Measurements from ENCODE around the gene PKD2. TPM values are rescaled to one million over a fixed set of nuclear protein-coding genes. Genes with fewer than 3 reads are reported as not detected.

Gene PKD2
- total RNA-seq, 2 donors from 2014 or later: 5.4 to 11.4 TPM

DNA sequence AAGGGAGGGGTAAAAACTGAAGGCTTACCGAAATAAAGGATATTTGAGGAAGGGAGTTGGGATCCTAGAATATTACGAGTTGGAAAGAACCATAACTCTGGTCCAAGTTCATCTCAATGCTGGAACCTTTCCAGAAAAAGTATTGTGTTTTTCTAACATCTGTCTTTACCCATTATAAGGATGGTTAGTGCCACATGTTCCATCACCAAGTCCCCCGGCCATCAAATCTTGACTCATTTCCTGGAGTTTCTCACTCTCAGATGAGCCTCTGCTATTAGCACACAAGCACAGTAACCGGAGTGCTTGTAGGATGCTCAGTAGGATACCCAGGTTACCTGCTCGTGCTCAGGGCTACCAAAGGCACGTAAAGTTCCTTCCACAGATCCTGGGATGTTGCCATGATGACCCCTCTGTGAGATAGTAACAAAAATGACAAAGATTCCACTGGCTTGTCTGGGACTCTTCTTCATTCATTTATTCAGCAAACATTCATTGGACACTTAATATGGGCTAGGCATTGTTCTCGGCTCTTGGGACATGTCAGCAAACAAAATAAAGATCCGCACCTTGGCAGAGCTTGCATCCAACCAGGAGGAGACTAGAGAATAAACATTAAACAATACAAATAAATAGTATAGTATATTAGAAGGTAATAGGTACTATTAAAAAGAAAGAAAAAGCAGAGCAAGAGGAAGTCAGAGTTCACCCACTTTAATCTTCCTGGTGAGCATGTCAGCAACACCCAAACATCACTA lies 36.3 kb downstream of the PKD2 start:
- intact Hi-C loops (cut with DNase I, micrococcal nuclease): no loop called here
- DNase-seq (no peak), ATAC-seq (peak; percentile 71)

DNA sequence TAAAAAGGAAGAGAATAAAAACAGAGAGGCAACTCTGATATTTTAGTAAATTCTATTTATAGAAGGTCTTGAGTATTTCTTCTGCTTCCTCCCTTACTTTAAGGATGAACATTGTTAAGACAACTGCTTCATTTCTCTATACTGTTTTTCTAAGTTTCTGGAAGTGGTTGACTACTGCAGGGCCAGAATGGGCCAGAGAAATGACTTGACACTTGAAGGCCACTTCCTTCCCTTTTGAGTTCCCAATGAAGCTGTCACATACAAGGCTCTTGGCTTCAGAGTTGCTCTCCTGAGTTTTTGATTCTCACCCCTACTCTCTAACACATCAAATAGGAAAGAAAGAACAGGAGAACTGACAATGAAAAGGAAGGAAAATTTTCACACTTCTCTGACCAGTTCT lies 37.6 kb downstream of the PKD2 start:
- ATAC-seq: no peak
- DNase-seq: no peak
- intact Hi-C loops (cut with DNase I, micrococcal nuclease): no loop called here

DNA sequence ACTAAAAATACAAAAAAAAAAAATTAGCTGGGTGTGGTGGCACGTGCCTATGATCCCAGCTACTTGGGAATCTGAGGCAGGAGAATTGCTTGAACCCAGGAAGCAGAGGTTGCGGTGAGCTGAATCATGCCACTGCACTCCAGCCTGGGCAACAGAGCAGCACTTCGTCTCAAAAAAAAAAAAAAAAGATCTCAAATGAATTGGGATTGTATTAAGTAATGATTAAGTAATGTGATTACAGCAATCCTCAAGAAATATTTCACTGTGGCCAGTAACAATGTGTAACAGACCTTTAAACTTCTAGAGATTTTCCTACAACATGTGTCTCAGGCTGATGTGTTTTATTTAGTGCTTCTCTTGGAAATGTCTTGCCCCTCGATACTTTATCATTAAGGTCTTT lies 46.8 kb downstream of the PKD2 start:
- ATAC-seq (no peak), DNase-seq (no peak)
- intact Hi-C loops (cut with DNase I, micrococcal nuclease): no loop called here

DNA sequence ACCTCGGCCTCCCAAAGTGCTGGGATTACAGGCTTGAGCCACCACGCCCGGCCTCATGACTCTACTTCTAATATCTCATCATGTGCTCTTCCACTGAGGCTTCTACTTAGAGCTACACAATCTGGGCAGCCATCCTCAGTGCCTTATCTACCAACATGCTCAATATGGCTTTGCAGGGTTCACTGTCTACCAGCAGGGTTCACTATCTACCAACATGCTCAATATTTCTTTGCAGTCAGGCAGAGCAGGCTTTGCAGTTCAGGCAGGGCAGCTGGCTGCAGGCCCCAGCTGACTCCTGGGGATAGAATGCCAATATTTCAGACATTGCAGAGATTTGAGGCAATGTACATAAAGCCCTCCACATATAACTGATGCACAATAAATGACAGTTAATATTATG lies 47.5 kb downstream of the PKD2 start:
- intact Hi-C loops (cut with DNase I, micrococcal nuclease): no loop called here

DNA sequence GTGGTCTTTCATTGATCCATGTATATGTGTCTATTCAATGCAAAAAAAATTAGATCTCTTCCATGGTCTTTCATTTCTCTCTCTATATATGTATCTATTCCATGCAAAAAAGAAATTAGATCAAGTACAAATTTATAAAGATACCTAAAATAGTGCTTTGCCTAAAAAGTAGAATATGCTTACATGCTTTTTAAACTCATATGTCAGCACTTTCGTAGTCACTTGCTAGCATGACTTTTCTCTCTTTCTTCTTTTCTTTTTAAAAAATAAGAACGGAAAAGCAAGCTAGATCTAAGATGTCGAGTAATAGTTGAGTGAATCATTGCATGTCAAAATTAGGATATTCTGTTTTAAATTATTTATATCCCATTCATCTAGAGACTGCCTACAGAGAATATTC lies 50.9 kb downstream of the PKD2 start:
- intact Hi-C loops (cut with DNase I, micrococcal nuclease): no loop called here
- DNase-seq: no peak
- no peak for ATAC-seq

More for the DNA sequence above, 47.5 kb downstream of the PKD2 start:
- DNase-seq (peak in 1 of 2 donors; percentile 30), ATAC-seq (peak; percentile 99)

DNA sequence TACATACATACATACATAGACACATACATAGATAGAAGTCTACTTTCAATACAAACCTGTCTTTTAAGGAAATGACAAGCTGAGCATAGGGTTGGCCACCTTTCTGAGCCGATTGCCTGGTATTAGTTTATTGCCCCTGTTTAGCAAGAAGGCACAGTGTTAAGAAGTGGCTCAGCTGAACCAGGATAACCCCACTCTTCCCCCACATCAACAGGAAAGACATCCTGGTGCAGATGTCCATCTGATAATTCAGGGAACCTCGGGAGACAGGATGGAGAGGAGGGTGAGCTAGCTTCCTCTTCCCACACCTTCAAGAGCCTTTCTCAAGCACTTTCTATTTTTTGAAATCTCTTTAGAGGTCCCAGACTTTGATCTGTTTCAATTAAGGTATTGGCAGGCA lies 52.3 kb downstream of the PKD2 start:
- ATAC-seq: peak; percentile 32
- intact Hi-C loops (cut with DNase I, micrococcal nuclease): no loop called here
- DNase-seq: no peak

DNA sequence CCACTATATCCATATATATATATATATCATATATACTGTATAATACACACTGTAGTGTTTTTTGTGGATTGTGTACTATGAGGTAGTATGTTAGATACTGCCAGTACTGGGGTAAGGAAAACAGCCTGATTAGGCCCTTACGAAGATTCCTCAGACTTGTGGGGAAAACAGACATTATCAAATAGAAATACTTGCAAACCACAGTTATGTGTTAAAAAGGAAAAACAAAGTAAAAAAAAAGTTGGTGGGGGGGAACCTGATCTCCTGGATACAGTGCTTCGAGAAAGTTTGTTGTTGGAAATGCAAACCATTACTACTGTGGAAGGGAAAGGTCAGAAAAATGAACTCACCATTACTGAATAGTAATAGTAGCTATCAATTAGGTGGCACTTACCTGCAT lies 53.0 kb downstream of the PKD2 start:
- intact Hi-C loops (cut with DNase I, micrococcal nuclease): no loop called here
- ATAC-seq: no peak
- no peak for DNase-seq

DNA sequence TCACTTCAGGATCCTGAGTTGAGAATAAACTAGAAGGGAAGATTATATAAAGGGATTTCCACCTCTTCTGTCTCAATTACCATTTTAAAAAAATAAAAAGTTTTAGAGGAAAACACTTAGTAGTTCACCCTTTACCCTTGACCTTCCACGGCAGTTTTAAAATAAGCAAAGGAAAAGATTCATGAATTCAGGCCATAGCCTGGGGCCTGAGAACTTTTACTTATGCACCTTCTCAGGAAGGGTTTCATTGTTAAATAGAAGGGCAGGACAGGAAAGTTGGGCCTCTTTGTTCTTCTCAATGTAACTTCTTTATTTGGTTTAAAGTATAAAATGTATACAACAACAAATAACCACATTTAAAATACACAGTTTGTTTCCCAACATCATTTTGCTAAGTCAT lies 54.9 kb downstream of the PKD2 start:
- intact Hi-C loops (cut with DNase I, micrococcal nuclease): no loop called here
- ATAC-seq (no peak), DNase-seq (no peak)

DNA sequence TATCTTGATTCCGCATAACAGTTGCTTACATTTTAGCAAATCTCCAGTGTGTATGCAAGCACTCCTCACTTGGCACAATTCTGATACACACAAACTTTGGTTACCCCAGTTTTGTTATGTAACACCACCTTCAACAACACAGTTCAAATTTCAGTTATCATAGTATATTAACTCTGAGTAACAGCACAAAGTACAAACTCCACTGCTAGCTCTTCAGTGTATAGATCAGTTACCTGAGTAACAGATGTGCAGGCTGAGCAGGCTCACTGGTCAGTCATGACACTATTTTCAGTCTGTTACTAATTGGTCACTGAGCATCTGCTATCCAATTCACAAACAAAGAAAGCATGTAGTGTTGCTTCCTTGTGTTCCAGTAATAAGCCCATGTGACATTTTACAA lies 55.4 kb downstream of the PKD2 start:
- no peak for DNase-seq
- peak; percentile 97 for ATAC-seq
- intact Hi-C loops (cut with DNase I, micrococcal nuclease): no loop called here

DNA sequence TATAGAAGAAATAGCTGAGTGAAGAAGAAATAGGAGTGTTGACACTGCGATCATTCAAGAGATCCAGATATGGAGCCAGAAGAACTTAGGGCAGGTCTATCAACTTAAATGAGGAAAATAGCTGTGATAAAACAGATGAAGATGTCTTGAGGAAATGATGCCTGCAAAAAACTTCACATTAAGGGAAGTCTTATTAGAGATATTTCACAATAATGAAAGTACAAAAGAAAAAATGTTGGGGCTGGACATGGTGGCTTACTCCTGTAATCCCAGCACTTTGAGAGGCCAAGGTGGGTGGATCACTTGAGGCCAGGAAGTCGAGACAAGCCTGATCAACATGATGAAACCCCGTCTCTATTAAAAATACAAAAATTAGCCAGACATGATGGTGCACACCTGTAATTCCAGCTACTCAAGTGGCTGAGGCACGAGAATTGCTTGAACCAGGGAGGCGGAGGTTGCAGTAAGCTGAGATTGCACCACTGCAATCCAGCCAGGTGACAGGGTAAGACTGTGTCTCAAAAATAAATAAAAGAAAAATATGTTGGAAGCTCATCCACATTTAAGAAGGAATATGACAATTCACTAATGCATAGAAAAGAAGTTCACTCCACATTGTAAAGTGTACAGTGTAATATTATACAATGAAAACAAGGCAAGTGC lies 56.3 kb downstream of the PKD2 start:
- ATAC-seq (no peak), DNase-seq (no peak)
- intact Hi-C loops (cut with DNase I, micrococcal nuclease): no loop called here

DNA sequence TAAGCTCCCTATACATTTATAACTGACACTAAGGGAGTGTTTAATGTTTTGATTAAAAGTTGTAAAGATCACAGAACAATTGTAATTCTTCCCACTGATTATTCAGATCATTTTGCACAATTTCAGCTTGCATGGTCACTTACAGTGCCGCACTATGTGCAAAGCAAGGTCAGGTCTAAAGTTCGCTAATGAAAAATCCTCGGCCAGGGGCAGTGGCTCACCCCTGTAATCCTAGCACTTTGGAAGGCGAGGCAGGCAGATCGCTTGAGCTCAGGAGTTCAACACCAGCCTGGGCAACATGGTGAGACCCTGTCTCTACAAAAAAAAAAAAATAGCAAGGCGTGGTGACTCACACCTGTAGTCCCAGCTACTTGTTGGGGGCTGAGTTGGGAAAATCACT lies 57.0 kb downstream of the PKD2 start:
- DNase-seq (no peak), ATAC-seq (no peak)
- intact Hi-C loops (cut with DNase I, micrococcal nuclease): no loop called here

DNA sequence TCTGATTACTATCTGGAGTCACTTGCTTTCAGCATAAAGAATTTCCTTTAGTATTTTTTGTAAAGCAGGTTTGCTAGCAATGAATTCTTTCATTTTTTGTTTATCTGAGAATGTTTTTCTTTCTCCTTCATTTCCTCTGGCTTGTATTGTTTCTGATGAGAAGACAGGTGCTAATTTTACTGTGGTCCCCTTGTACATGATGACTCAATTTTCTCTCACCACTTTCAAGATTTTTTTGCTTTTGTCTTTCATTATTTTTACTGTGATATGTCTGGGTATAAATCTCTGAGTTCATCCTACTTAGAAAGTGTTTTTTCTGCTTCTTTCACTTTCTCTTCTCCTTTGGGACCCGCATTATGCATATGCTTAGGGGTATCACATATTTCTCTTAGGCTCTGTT lies 62.6 kb downstream of the PKD2 start:
- intact Hi-C loops (cut with DNase I, micrococcal nuclease): no loop called here
- DNase-seq: no peak
- ATAC-seq: no peak

DNA sequence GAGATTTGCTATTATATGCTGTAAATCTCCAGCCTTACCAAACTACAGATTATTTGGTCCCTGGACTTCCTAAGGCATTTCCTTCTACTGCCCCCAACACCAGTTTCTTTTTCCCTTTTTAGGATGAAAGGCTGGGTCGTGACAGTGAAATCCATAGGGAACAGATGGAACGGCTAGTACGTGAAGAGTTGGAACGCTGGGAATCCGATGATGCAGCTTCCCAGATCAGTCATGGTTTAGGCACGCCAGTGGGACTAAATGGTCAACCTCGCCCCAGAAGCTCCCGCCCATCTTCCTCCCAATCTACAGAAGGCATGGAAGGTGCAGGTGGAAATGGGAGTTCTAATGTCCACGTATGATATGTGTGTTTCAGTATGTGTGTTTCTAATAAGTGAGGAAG lies 67.9 kb downstream of the PKD2 start:
- ATAC-seq (no peak), DNase-seq (no peak)
- intact Hi-C loops (cut with DNase I, micrococcal nuclease): no loop called here

DNA sequence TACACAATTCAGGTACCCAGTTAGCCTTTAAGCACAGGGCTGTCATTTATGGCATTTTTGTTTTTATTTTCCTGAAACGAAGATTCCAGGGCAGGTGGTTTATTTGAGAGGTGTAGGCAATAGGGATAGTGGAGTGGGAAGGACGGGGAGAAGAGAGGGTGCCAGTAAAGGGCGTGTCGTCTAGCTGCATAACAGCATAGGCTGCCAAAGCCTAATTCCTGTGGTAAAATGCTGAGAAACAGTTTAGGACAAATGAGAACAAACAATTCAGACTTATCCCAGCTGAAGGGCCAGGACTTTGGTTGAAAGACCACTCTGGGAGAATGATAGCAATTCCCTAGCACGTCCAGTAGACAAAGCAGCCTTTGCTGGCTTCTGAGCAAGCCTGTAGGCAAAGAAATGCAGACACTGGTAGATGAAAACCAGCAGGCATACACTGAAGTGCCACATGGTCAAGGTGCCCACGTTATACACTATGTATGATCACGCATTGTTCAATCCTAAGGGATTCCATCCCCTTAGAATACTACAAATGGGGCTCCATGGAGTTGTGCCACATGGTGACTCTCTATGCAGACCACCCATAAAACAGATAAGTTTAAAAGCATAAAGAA lies 70.6 kb downstream of the PKD2 start:
- intact Hi-C loops (cut with DNase I, micrococcal nuclease): no loop called here
- ATAC-seq (no peak), DNase-seq (no peak)

DNA sequence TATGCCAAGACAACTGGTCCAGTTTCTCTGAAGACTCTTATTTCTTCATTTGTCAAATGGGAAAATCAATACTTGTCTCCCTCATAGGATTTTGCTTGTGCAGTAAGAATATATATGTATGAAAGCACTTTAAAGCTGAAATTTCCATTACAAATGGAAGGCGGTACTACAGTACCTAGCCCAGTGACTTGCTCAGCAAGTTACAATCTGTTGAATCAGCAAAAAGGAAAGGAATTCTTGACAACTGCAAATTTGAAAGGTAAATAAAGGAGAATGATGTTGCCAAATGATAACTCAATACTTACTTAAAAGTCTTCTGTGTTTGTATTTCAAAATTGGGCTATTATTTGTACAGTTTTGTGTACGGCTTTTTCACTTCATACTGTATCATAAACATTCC lies 71.1 kb downstream of the PKD2 start:
- ATAC-seq (no peak), DNase-seq (no peak)
- intact Hi-C loops (cut with DNase I, micrococcal nuclease): no loop called here

DNA sequence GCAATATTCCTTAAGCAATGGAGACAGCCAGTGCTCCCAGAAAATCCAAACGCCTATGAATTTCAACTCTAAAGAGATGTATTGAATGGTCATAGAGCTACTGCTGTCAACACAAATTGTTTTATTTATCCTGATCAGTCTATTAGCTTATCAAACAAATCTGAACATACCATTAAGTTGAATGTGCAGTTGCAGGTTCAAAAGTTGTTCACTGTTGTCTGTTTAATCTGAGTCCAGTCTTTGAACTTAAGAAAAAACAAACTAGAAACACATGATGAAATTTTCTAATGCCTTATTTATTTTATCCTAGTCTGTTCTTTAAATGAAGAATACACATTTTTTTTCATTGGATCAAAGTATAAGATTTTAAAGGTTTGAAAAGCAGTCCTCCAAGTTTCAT lies 73.2 kb downstream of the PKD2 start:
- intact Hi-C loops (cut with DNase I, micrococcal nuclease): no loop called here
- ATAC-seq (no peak), DNase-seq (no peak)

DNA sequence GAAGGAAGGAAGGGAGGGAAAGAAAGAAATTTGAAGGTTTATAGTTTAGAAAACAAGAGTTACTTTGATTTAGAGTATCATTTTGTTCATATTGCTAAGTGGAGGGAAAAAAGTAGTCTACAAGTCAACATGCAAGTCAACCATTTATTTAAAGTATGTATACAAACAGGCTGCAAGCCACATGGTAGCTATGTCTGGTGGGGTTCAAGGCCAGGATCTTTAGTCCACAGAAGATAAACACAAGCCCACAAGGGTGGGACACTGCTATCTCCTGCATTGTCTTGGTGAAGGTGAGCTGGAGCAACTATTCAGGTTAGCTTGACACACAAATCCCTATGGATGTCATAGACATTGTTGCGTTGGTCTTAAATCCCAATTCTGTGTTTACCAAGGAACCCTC lies 79.6 kb downstream of the PKD2 start:
- intact Hi-C loops (cut with DNase I, micrococcal nuclease): no loop called here
- no peak for DNase-seq
- no peak for ATAC-seq

DNA sequence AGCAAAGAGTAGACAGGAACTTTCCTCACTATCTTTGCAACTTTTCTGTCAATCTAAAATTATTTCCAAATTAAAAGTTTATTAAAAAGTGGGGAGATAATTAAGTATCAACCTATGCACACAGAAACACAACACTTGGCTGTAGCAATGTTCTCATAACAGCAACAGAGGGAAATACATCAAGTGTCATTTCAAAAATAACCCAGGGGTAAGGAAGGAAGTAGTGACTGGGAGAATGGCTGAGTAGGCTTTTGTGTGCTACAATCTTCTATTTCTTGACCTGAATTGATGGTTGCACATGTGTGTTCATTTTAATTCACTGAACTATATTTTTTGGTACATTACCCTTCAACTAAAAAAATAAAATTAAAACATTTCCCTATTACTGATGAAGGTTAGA lies 83.5 kb downstream of the PKD2 start:
- intact Hi-C loops (cut with DNase I, micrococcal nuclease): no loop called here
- no peak for ATAC-seq
- no peak for DNase-seq

DNA sequence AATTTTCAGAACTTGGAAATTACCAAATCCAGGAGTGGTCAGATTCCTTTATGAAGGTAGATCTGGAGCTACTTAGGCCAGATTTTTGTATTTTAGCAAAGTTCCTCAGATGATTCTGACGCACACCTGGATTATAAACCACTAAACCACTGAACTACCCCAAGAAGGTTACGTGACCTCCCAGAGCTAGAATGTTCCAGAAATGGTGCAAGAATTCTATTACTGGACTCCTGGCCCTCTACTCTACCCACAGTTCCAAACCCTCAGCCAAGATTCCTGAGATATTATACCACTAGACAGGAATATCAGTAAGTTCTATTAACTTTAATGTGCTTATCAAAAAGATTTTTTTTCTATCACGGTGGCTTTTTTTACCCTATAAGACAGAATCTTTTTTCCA lies 83.9 kb downstream of the PKD2 start:
- ATAC-seq: no peak
- DNase-seq: no peak
- intact Hi-C loops (cut with DNase I, micrococcal nuclease): no loop called here

DNA sequence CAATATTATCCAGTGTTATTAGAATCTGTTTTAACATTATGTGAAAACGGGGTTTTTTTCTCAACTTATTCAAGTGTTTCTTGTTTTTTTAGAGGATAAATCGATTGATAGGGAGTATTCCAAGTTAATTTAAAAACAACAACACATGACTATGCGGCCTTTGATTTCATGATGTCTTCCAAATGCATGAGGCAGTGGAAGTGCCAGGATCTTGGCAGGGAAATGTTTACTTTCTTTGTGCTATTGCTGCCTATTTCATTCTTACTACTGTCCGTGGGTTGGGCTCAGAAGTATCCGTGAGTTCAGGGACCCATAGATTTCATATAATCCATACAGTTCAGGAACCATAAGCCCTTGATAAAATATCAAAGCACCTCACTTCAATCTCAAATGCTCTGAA lies 86.4 kb downstream of the PKD2 start:
- DNase-seq (no peak), ATAC-seq (no peak)
- intact Hi-C loops (cut with DNase I, micrococcal nuclease): no loop called here

DNA sequence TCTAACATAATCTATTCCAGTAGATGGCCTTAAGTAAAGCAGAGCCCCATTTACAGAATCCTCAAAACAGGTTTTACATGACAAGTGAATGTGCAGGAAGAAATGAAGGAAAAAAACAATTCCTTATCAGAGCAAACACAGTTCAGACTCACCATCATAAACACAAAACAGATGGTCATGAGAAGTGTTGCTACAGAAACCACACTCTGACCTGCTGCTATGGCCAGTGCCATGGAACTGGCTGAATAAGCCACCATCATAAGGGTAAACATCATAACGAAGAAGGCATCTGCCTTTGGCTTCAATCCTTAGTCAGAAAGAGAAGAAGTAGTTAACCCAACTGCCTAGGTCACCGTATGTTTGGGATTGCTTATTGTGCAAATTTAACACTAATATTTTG lies 89.9 kb downstream of the PKD2 start:
- intact Hi-C loops (cut with DNase I, micrococcal nuclease): no loop called here
- DNase-seq (no peak), ATAC-seq (peak; percentile 89)
